B cell (primary cell): ENCODE data around the gene DPP4. TPM values are rescaled to one million over a fixed set of nuclear protein-coding genes. Genes with fewer than 3 reads are reported as not detected.

ENCODE experiments used
- ATAC-seq: fragments of 200-7000 bp; cut with Tn5 transposase; one replicate; pipeline ENCODE4 v1.10.0; 2021; ENCODE audit warnings: low read depth, mild to moderate bottlenecking, moderate number of reproducible peaks, moderate library complexity
- CTCF ChIA-PET: fragments of 350-600 bp; sonication (Branson Sonifier 250); formaldehyde crosslinking; loops from one replicate; lab custom pipeline; 2021; ENCODE audit warnings: antibody characterized with exemption, inconsistent platforms; lab: Charles Lee
- POLR2A ChIA-PET: fragments of 350-600 bp; sonication (Branson Sonifier 250); formaldehyde crosslinking; loops from one replicate; lab custom pipeline; 2021; ENCODE audit warnings: antibody characterized with exemption; lab: Charles Lee
- DNase-seq: peaks from one replicate; pipeline ENCODE4 v3.0.0; 2013
- H2AFZ ChIP-seq: 2 replicates; pipeline ENCODE4 v1.6.1; 2012; ENCODE audit warnings: mild to moderate bottlenecking, low read depth, low read length; ENCODE audit not compliant: insufficient read depth, poor library complexity, severe bottlenecking
- H3K27ac ChIP-seq, 2 donors: 1 replicate in 1 of 2; 2 replicates in 1 of 2; pipeline ENCODE4 v1.5.1; 2012 to 2013; ENCODE audit warnings: low read length in 2 of 2, mild to moderate bottlenecking in 2 of 2, moderate library complexity in 1 of 2
- H3K27me3 ChIP-seq, 4 experiments: fragments of 200-600 bp in 1 of 4; sonication (generic) in 1 of 4; replicated peaks in 1 of 4; 1 replicate in 2 of 4; 2 replicates in 2 of 4; pipeline versions ENCODE4 v1.6.1 to v1.7.0; 2013 to 2016; ENCODE audit warnings: low read length in 3 of 4, mild to moderate bottlenecking in 2 of 4, mixed read lengths in 1 of 4, moderate library complexity in 1 of 4; ENCODE audit not compliant: insufficient read depth in 4 of 4, control insufficient read depth in 3 of 4; ENCODE audit errors: control extremely low read depth in 1 of 4
- H3K36me3 ChIP-seq, 2 experiments: replicated peaks in 1 of 2; 1 replicate in 1 of 2; 2 replicates in 1 of 2; pipeline versions ENCODE4 v1.6.1 to v1.7.1; 2013; ENCODE audit warnings: low read length in 1 of 2; ENCODE audit not compliant: insufficient read depth in 2 of 2, control insufficient read depth in 1 of 2; ENCODE audit errors: control extremely low read depth in 1 of 2, extremely low read depth in 1 of 2
- H3K4me1 ChIP-seq, 2 donors: fragments of 200-600 bp in 1 of 2; sonication (generic) in 1 of 2; 1 replicate in 1 of 2; 2 replicates in 1 of 2; pipeline versions ENCODE4 v1.5.1 to v1.6.1; 2013 to 2017; ENCODE audit warnings: low read length in 2 of 2; ENCODE audit not compliant: control insufficient read depth in 2 of 2, insufficient read depth in 2 of 2
- H3K4me2 ChIP-seq: replicated peaks from 2 replicates; pipeline ENCODE3; 2012; ENCODE audit warnings: mild to moderate bottlenecking, low read depth, low read length; ENCODE audit not compliant: poor library complexity, severe bottlenecking
- H3K4me3 ChIP-seq, 5 experiments: fragments of 200-600 bp in 1 of 5; sonication (generic) in 1 of 5; 1 replicate in 3 of 5; 2 replicates in 2 of 5; pipeline versions ENCODE4 v1.5.1 to v1.7.0; 2011 to 2016; ENCODE audit warnings: low read length in 4 of 5, mild to moderate bottlenecking in 4 of 5, low read depth in 2 of 5, control low read depth in 1 of 5, moderate library complexity in 1 of 5; ENCODE audit not compliant: insufficient read depth in 1 of 5; ENCODE audit errors: control extremely low read depth in 1 of 5, extremely low read depth in 1 of 5
- H3K79me2 ChIP-seq: fragments of 200-600 bp; sonication (generic); one replicate; pipeline ENCODE4 v1.6.0; 2016; ENCODE audit warnings: low read length; ENCODE audit not compliant: control insufficient read depth, insufficient read depth
- H3K9ac ChIP-seq: fragments of 200-600 bp; sonication (generic); 2 replicates; pipeline ENCODE4 v1.6.1; 2017; ENCODE audit warnings: mild to moderate bottlenecking, low read length, moderate library complexity
- H3K9me3 ChIP-seq, 3 donors: one replicate each; pipeline versions ENCODE4 v1.6.1 to v1.7.1; 2013; ENCODE audit warnings: low read length in 2 of 3; ENCODE audit not compliant: control insufficient read depth in 2 of 3, insufficient read depth in 1 of 3; ENCODE audit errors: control extremely low read depth in 1 of 3
- H4K20me1 ChIP-seq: 2 replicates; pipeline ENCODE4 v1.6.0; 2012; ENCODE audit warnings: mild to moderate bottlenecking, low read length; ENCODE audit not compliant: insufficient read depth, control insufficient read depth, poor library complexity, severe bottlenecking
- H3K27ac Mint-ChIP-seq: one replicate; pipeline ENCODE4 v1.8.0; 2021; ENCODE audit warnings: mixed read lengths
- H3K27me3 Mint-ChIP-seq: one replicate; pipeline ENCODE4 v1.8.0; 2021; ENCODE audit warnings: mixed read lengths
- H3K4me1 Mint-ChIP-seq: one replicate; pipeline ENCODE4 v1.8.0; 2021; ENCODE audit warnings: mixed read lengths
- H3K4me3 Mint-ChIP-seq: one replicate; pipeline ENCODE4 v1.8.0; 2021; ENCODE audit warnings: mixed read lengths
- H3K9me3 Mint-ChIP-seq: one replicate; pipeline ENCODE4 v1.8.0; 2022; ENCODE audit warnings: mixed read lengths; ENCODE audit not compliant: insufficient read depth
- CTCF ChIP-seq: fragments of 200-600 bp; IDR thresholded peaks from one replicate; pipeline ENCODE4 v1.8.0; 2022; ENCODE audit warnings: antibody characterized with exemption, mild to moderate bottlenecking
- EZH2 ChIP-seq: IDR thresholded peaks from 2 replicates; pipeline ENCODE4 v1.6.1; 2012; ENCODE audit warnings: borderline replicate concordance, low read depth, mild to moderate bottlenecking, moderate library complexity, low read length; ENCODE audit not compliant: insufficient read depth, poor library complexity, severe bottlenecking
- WGBS: methylation state at CpG from one replicate; pipeline ENCODE4 v1.1.5; 2013; ENCODE audit warnings: missing lambda C conversion rate; ENCODE audit not compliant: insufficient coverage; 5-methylcytosine and 5-hydroxymethylcytosine counted together
- intact Hi-C: fragments of 100-400 bp; cut with micrococcal nuclease; formaldehyde crosslinking; loops from one replicate; pipeline ENCODE4 v1.10.0; 2022
- polyA plus RNA-seq: library from polyadenylated mRNA; depleted of rRNA; stranded (reverse); fragments of >200 nt; gene quantifications from 2 replicates; pipeline ENCODE4 v1.2.3, GENCODE V29; 2012
- total RNA-seq, 2 donors: library from RNA; stranded (reverse); fragments of 120-200 nt in 1 of 2; gene quantifications; 1 replicate in 1 of 2; 2 replicates in 1 of 2; pipeline versions ENCODE4 v1.2.3 to v1.2.4, GENCODE V29; 2013 to 2022

Gene DPP4
- total and polyA plus RNA-seq, 2 donors (not counting 1 experiment from before 2014, with no cell fraction given), result 0.18 to 1.2 TPM

- CTCF ChIA-PET, result no interaction called here
- Histone ChIP-seq H2AFZ (no peak overlapping the region), H3K9ac (no peak overlapping the region), H3K79me2 (no peaks in the 10 kb centered on the region), H4K20me1 (no peaks in the 10 kb centered on the region), H3K36me3 (no peaks in the 10 kb centered on the region), H3K9me3 (peaks cover 3 to 11% (median 11%) of the 10 kb centered on the region in 3 donors), H3K4me2 (no peak overlapping the region), H3K4me3 (no peak overlapping the region), H3K27me3 (peaks cover 0 to 18% (median 7%) of the 10 kb centered on the region in 4 experiments), H3K27ac (no peak overlapping the region), H3K4me1 (peaks cover 2 to 3% of the 10 kb centered on the region in 2 donors)
- TF ChIP-seq CTCF, result no peak
- no peak for TF ChIP-seq EZH2
- intact Hi-C loops, result no loop called here
- ATAC-seq, result no peak
- WGBS, result no CpG with 5 or more reads among the region's 2 CpGs
- POLR2A ChIA-PET, result no interaction called here
- no peak for DNase-seq
- Mint-ChIP-seq H3K4me1 (peaks cover 1% of the 10 kb centered on the region), H3K4me3 (no peak overlapping the region), H3K27ac (no peak overlapping the region), H3K27me3 (peaks cover 26% of the 10 kb centered on the region), H3K9me3 (no peaks in the 10 kb centered on the region)
Observed at GRCh38 chr2:162079514-162079913, 5.5 kb upstream of the DPP4 start.

GRCh38 chr2:162075689-162076132 is 1.7 kb upstream of the DPP4 start:
- H3K9ac ChIP-seq, result no peak overlapping the region
- TF ChIP-seq CTCF, result no peak
- TF ChIP-seq EZH2, result no peak
- H3K4me1 ChIP-seq, result peaks cover 15% of the 10 kb centered on the region in 2 donors
- Mint-ChIP-seq H3K27me3 (peaks cover 38% of the 10 kb centered on the region), H3K4me1 (peaks cover 9% of the 10 kb centered on the region), H3K4me3 (no peak overlapping the region), H3K9me3 (no peaks in the 10 kb centered on the region), H3K27ac (no peak overlapping the region)
- H4K20me1 ChIP-seq, result no peaks in the 10 kb centered on the region
- H2AFZ ChIP-seq, result no peak overlapping the region
- H3K27me3 ChIP-seq, result peaks cover 0 to 28% (median 14%) of the 10 kb centered on the region in 4 experiments
- no peak overlapping the region for H3K4me3 ChIP-seq
- no peak overlapping the region for H3K27ac ChIP-seq
- peaks cover 0 to 11% (median 11%) of the 10 kb centered on the region in 3 donors for H3K9me3 ChIP-seq
- H3K79me2 ChIP-seq, result no peaks in the 10 kb centered on the region
- ChIA-PET POLR2A (no interaction called here), CTCF (interaction anchor here (0.8 kb wide), 1 partner anchor 49 kb away, joined by 6 read pairs; no protein-coding TSS in a partner anchor)
- 90% methylated on average over 2 of the region's 2 CpGs for WGBS
- intact Hi-C loops, result no loop called here
- no peak overlapping the region for H3K4me2 ChIP-seq
- ATAC-seq (no peak), DNase-seq (no peak)
- no peaks in the 10 kb centered on the region for H3K36me3 ChIP-seq
